NCI-H748 (cell line): ENCODE data around the gene APAF1.

Experiments
- DNase-seq: peaks from one replicate; lab custom pipeline; 2025; ENCODE audit not compliant: unreplicated experiment; lab: John Stamatoyannopoulos, UW

Gene APAF1

GRCh38 chr12:98725476-98726247, 80.6 kb downstream of the APAF1 start:
- peak; percentile 43 for DNase-seq

GRCh38 chr12:98727196-98727595, 82.1 kb downstream of the APAF1 start:
- DNase-seq, result no peak

DNA sequence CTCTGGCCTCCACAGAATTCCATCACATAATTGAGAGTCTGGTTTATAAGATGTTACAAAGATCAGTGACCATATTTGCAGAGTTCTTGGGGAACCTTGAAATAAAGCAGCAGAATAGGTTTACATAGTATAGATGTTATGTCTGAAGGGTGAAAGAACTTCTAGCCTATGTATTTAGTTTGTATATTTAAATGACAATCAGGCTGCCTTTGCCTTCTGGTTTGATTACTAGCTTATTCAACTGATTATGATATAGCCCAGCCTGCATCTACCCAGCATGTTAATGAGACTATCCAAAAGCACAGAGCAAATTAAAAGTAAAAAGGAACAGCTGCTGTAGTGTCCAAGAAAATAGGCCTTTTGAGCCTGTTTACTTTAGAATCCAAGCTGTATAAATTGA, 85.3 kb downstream of the APAF1 start:
- no peak for DNase-seq

DNA sequence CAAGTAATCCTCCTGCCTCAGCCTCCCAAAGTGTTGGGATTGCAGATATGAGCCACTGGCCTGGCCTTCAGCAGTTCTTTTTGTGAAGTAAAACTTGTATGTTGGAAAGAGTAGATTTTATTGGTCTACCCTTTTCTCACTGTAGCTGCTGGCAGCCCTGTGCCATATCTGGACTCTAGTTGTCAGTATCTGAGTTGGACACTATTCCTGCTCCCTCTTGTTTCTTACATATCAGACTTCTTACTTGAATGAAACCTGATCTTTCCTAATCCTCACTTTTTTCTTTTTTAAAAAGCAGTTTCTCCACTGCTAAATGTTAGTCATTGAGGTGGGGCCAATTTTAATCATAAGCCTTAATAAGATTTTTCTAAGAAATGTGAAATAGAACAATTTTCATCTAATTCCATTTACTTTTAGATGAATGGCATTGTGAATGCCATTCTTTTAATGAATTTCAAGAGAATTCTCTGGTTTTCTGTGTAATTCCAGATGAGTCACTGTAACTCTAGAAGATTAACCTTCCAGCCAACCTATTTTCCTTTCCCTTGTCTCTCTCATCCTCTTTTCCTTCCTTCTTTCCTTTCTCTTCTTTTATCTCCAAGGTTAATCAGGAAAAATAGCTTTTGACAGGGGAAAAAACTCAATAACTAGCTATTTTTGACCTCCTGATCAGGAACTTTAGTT, 88.7 kb downstream of the APAF1 start:
- no peak for DNase-seq

- DNase-seq, result no peak
Measured at GRCh38 chr12:98735821-98736220, 90.7 kb downstream of the APAF1 start.

GRCh38 chr12:98736352-98737321, 91.5 kb downstream of the APAF1 start:
- peak; percentile 82 for DNase-seq

DNA sequence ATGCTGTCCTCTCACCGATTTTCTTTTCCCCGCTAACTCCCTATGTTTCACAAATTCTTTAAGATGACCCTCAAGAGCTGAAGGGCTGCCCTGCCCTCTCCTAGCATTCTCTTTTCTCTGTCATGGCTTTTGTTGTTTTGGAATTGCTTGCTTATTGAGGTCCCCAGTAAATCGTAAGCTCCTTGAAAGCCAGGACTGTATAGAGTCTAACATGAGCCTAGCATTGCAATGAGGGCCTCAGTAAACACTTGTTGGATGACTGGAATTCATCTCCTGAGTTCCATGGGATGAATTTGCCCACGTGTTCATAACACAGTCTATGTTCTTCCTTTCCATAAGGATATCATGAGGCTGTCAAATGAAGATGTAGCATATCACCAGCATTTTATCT, 92.2 kb downstream of the APAF1 start:
- no peak for DNase-seq

- no peak for DNase-seq
Measured at GRCh38 chr12:98738002-98738401, 92.9 kb downstream of the APAF1 start.

DNA sequence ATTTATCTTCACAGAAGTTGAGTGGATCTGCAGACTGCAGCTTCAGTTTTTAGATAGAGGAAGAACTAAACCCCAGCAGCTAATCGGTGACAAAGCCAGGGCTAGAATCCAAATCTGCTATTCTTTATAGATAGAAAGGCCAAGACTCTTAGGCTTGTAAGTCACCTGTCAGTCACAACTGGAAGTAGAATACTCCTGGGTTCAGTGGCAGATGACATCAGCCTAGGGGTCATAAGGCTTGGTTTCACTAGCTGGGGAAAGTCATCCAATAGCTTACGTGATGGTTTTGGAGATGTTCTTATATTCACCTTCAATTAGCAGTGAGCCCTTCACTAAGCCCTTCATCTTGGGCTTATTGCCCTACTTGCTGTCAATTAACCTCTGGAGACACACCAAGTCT, 93.4 kb downstream of the APAF1 start:
- DNase-seq, result no peak

GRCh38 chr12:98740751-98741150, 95.7 kb downstream of the APAF1 start:
- no peak for DNase-seq

DNA sequence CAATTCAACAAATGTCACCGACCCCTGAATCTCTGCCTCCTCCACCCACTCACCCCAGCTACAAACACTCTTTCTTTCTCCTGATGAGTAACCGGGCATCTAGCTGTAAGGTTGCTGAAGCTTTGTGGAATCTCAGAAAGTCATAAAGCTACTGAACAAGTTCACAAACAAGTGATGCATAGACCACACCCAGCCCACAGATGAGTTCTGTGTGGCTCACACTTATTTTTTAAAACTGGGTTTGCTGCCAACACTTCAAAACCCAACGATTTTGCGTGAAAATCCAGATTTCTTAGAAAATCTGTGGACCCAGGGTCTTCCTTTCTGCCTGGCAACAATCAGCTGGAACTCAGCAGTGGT, 96.1 kb downstream of the APAF1 start:
- DNase-seq, result no peak

GRCh38 chr12:98741556-98742265, 96.6 kb downstream of the APAF1 start:
- DNase-seq, result peak; percentile 28

GRCh38 chr12:98743362-98743953, 98.4 kb downstream of the APAF1 start:
- no peak for DNase-seq

GRCh38 chr12:98744680-98745079, 99.6 kb downstream of the APAF1 start:
- no peak for DNase-seq

DNA sequence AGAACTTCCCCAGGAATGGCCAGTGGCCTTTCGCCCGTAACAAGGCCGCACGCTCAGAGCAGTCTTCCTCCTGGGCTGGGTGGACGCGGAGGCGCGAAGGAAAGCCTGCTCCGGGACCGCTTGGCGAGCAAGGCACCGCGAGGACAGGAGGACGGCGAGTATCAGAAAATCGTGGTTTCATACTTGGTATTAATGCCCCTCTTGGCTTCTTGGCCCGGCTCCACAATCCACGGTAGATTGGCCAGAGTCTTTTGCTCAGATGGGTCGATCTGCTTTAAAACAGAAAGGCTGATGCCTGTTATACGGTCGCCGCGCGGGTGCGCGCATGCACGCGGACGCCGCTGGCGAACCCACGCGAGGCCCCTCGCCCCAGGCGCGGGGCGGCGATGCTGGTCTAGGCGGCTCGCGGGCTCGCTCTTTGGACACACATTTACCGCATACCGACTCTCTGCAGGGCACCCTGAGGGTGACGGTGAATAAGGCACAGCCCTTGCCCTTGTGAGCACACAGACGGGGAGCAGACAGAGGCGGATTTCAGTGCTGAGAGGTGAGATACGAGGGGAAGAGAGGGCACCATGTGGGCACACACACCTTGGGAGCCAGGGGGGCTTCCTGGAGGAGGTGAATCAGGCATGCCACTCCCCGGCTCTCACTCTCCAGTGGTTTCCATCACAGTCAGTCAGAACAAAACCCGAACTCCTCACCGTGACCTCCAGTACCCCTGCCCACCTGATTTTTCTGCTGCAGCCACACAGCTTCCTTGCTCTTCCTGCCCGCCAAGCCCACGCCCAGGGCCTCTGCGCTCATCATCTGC, 100.7 kb downstream of the APAF1 start:
- no peak for DNase-seq

DNA sequence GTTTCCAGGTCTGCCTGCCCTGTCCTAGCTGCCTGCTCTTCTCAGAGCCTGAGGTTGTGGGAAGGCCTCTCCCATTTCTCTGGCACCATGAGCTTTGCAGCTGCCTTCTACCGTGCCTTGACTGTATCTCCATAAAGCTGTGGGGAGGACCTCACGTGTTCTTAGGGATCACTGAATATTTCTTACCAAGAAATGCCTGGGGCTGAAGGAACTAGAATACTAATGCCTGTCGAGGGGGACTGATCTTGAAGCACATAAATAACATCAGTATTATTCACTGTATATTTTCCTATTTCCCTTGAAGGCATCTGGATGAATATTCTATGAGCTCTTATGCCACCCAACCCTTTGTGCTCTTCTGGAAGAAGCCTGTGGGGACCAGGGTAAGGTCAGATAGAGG, 103.4 kb downstream of the APAF1 start:
- no peak for DNase-seq

GRCh38 chr12:98750511-98750910, 105.4 kb downstream of the APAF1 start:
- no peak for DNase-seq

- DNase-seq, result no peak
Measured at GRCh38 chr12:98751580-98752115, 106.6 kb downstream of the APAF1 start.

- DNase-seq, result no peak
Measured at GRCh38 chr12:98752726-98753125, 107.6 kb downstream of the APAF1 start.
